HG03378 (cell line): ENCODE data around the gene VAMP8.
A peak's percentile ranks its signal among the peaks of the same experiment; 100 is the strongest.
"Not testable (repeated sequence)": the region's sequence is repeated elsewhere in the genome, so short reads cannot be mapped to it uniquely, and the experiment has no call there.

Experiments used
- ATAC-seq: cut with Tn5 transposase; IDR thresholded peaks from one replicate; pipeline ENCODE4 v1.9.1; 2021; ENCODE audit warnings: mild to moderate bottlenecking, moderate library complexity; ENCODE audit not compliant: unreplicated experiment

The VAMP8 gene

GRCh38 chr2:85577386-85578242 is at the start of gene VAMP8:
VAMP8 (plus strand) TSS chr2:85577586; CDS start chr2:85577647, 61 bp downstream.
- no peak for ATAC-seq

DNA sequence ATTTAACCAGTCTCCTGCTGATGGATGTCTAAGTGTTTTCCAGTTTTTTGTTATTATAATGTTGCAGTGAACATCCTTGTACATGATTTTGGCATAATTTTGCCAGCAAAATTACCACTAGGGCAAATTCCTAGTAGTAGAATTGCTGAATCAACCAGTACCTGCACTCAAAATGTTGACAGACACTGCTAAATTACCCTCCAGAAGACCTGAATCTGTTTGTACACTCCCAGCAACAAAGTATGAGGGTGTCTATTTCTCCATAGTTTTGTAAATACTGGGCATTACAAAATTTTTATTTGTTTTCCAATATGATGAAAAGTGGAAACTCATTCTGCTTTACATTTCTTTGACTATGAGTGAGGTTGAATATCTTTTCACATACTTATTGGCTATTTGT is 49.6 kb upstream of the VAMP8 start:
- no peak for ATAC-seq

- ATAC-seq: no peak
Observed at GRCh38 chr2:85528355-85528754, 49.0 kb upstream of the VAMP8 start.

DNA sequence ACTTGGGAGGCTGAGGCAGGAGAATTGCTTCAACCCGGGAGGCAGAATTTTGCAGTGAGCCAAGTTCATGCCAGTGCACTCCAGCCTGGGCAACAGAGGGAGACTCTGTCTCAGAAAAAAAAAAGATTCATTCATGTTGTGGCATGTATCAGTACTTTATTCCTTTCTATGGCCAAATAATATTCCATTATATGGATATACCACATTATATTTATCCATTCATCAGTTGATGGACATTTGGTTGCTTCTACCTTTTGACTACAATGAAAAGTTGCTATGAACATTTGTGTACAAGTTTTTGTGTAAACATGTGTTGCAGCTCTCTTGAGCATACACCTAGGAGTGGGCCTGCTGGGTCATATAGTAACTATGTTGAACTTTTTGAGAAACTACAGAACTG is 47.6 kb upstream of the VAMP8 start:
- ATAC-seq: no peak

DNA sequence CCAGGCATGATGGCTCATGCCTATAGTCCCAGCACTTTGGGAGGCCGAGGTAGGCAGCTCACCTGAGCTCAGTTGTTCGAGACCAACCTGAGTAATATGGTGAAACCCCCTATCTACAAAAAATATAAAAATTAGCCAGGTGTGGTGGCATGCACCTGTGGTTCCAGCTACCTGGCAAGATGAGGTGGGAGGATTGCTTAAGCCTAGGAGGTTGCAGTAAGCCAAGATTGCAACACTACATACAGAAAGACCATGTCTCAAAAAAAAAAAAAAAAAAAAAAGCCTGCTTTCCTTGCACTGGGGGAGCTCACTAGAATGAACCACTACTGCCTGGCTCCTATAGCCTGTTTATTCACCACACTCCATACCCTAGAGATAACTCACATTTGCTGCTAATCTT is 45.8 kb upstream of the VAMP8 start:
- ATAC-seq: no peak

DNA sequence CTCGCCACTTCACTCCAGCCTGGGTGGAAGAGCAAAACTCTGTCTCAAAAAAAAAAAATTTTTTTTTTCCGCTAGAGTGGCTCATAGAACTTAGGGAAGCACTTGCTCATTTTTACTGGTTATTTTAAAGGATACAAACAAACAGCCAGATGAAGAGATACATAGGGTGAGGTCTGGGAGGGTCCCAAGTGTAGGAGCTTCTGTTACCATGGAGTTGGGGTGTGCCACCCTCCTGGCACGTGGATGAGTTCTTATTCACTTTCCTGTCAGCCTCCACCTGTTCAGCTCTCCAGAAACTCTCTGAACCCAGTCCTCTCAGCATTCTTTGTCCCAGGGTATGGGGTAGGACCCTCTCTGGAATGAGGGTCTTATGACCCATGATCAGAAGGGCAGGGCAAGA is 43.3 kb upstream of the VAMP8 start:
- no peak for ATAC-seq

- ATAC-seq: no peak
Observed at GRCh38 chr2:85534881-85535280, 42.5 kb upstream of the VAMP8 start.

DNA sequence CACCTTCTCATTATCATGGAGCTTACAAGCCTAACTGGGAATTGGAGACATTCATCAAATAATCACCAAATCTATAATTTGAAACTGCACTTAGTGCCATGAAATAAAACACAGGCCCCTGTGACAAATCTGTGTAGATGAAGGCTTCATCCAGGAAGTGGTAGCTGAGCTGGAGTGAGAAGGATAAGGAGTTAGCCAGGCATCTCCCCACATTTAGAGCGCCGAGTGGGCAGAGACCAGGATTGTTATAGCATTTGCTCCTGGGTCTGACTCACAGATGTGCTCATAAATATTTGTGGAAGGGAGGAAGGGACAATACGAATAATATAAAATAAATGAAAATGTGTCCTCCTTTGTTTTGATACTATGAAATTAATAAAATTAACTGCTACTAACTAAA is 40.9 kb upstream of the VAMP8 start:
- ATAC-seq: no peak

DNA sequence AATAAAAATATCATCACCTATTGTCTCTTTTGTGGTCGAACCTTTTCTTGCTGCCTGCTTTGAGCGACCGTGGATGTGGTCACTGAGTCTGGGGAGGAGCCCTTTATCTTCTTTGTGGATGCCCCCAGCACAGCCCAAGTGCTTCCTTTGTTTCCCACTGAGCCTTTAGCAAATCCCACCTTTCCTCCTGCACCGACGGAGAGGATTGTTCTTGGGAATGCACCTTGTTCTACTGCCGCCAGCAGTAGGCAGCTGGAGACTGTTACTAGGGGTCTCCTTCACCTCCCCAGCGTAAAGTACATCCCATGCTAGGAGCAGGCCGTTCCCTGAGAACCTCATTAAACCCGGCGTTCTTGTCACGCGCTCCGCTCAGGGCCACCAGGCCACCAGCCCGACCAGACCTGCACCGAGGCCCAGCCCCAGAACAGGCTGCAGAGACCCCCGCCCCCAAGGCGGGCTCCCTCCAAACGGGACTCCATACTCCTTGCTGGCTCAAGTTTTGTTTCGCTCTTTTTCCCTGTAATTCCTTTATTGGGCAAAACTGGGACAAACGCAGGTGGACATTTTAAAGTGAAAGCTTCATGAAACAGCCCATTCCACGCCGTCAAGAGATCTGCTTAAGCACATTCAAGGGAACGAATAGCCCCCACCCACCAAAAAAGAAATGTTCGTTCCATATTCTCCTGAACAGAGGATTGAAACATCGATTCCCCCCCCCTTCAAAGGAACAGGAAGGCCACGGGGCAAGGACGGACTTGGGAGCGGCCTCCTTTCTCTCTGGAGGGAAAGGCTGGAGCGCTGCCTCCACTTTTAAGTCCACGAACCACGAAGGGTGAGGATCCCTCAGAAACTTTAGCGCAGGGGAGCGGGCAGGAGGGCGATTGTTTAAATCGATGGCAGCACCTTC is 39.5 kb upstream of the VAMP8 start:
- no peak for ATAC-seq

GRCh38 chr2:85538507-85539360 is 38.7 kb upstream of the VAMP8 start, which contains the start of gene MAT2A:
MAT2A (plus strand) TSS chr2:85539168; CDS start chr2:85539288, 120 bp downstream.
- ATAC-seq: peak; percentile 52

- peak; percentile 26 for ATAC-seq
Observed at GRCh38 chr2:85539361-85540132, 37.8 kb upstream of the VAMP8 start.

GRCh38 chr2:85540133-85540648 is 37.2 kb upstream of the VAMP8 start:
- ATAC-seq: no peak

- no peak for ATAC-seq
Observed at GRCh38 chr2:85541262-85541661, 36.1 kb upstream of the VAMP8 start.

- no peak for ATAC-seq
Observed at GRCh38 chr2:85541753-85542457, 35.5 kb upstream of the VAMP8 start.

- ATAC-seq: no peak
Observed at GRCh38 chr2:85542777-85543176, 34.6 kb upstream of the VAMP8 start.

DNA sequence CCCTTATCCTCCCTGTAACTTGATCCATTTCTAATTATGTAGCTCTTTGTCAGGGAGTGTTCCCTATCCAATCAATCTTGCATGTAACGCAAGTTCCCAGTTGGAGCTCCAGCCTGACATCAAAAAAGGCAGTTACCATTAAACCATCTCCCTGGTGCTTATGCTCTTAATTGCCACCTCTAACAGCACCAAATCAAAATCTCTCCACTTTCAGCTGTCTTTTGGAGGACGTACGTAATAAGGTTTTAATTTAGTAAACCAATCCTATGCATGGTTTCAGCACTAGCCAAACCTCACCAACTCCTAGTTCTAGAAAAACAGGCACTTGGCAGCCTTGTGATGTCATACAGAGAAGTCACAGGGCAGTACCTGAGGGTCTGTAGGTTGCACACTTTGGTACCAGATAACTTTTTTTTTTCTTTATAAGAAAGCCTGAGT is 33.1 kb upstream of the VAMP8 start:
- ATAC-seq: not testable (repeated sequence)

DNA sequence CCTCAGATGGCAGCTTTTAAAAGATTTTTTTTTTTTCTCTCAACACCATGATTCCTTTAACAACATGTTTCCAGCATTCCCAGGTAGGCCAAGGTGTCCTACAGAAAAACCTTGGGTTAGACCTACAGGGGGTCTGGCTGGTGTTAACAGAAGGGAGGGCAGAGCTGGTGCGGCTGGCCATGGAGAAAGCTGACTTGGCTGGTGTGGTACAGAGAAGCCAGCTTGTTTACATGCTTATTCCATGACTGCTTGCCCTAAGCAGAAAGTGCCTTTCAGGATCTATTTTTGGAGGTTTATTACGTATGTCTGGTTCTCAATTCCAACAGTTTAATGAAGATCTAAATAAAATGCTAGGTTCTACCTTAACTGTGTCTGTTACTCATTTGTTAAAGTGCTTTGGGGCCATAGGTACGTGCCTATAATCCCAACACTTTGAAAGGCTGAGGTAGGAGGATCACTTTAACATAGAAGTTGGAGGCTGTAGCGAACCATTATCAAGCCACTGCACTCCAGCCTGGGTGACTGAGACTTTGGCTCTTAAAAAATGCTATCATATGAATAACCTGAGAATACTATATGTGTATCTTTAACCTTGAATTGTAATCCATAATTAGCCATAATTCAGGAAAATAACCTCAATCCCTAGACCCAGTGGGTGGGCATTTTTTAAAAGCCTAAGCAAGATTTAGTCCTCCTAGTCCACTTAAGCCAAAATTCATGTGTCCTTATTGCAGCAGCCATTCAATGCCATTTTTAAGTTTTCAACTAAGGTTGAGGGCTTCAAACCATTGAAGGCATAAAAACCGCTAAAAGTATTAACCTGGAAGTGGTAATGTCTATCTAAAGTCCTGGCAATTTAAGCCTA is 32.2 kb upstream of the VAMP8 start:
- not testable (repeated sequence) for ATAC-seq

GRCh38 chr2:85545780-85546240 is 31.6 kb upstream of the VAMP8 start:
- ATAC-seq: no peak
